Measurements from ENCODE around the gene CRTC3. TPM values are rescaled to one million over a fixed set of nuclear protein-coding genes. Genes with fewer than 3 reads are reported as not detected.

CRTC3 gene
- total RNA-seq, 4 donors from 2014 or later = 46.4 to 66.8 (median 59.8) TPM

- Histone ChIP-seq H3K27ac (replicated peaks in 1 of 4) (peak overlapping the region; percentile 78 to 85 (median 82)), H3K36me3 (no peaks in the 10 kb centered on the region), H3K27me3 (no peaks in the 10 kb centered on the region), H3K4me3 (peak overlapping the region in 1 of 4 donors; percentile 0), H3K9me3 (no peaks in the 10 kb centered on the region), H3K4me1 (peaks cover 85 to 90% (median 89%) of the 10 kb centered on the region in 4 donors)
- intact Hi-C loops (cut with DNase I) = no loop called here
- DNase-seq (ENCODE audit: extremely low spot score) = peak; percentile 92
- no peak for TF ChIP-seq CTCF (IDR thresholded peaks at IDR 0.05)
- peak; percentile 61 for TF ChIP-seq EP300 (IDR thresholded peaks at IDR 0.05)
- peak; percentile 67 to 79 for TF ChIP-seq POLR2AphosphoS5 (IDR thresholded peaks at IDR 0.05)
- no peak for TF ChIP-seq POLR2A (IDR thresholded peaks at IDR 0.05; ENCODE audit: low read depth)
- whole genome bisulfite sequencing = 6% methylated on average over 6 of the region's 7 CpGs
Observed at GRCh38 chr15:90560229-90560776, 30.6 kb downstream of the CRTC3 start.

GRCh38 chr15:90561344-90562244 is 31.9 kb downstream of the CRTC3 start:
- no peak for TF ChIP-seq POLR2A (IDR thresholded peaks at IDR 0.05; ENCODE audit: low read depth)
- TF ChIP-seq POLR2AphosphoS5 (IDR thresholded peaks at IDR 0.05) = peak in 1 of 2 donors; percentile 21
- no peak for TF ChIP-seq CTCF (IDR thresholded peaks at IDR 0.05)
- DNase-seq (ENCODE audit: extremely low spot score) = no peak

GRCh38 chr15:90562669-90563068 is 32.9 kb downstream of the CRTC3 start:
- no peak for TF ChIP-seq POLR2A (IDR thresholded peaks at IDR 0.05; ENCODE audit: low read depth)
- TF ChIP-seq EP300 (IDR thresholded peaks at IDR 0.05) = no peak
- no peak for TF ChIP-seq POLR2AphosphoS5 (IDR thresholded peaks at IDR 0.05)
- TF ChIP-seq CTCF (IDR thresholded peaks at IDR 0.05) = no peak
- Histone ChIP-seq H3K27ac (replicated peaks in 1 of 4) (peak overlapping the region; percentile 78 to 85 (median 82)), H3K27me3 (no peaks in the 10 kb centered on the region), H3K36me3 (no peaks in the 10 kb centered on the region), H3K4me1 (peaks cover 73 to 81% (median 80%) of the 10 kb centered on the region in 4 donors), H3K4me3 (no peak overlapping the region), H3K9me3 (no peaks in the 10 kb centered on the region)
- 93% methylated on average over 5 of the region's 5 CpGs for WGBS
- DNase-seq (ENCODE audit: extremely low spot score) = no peak
- intact Hi-C loops (cut with DNase I) = no loop called here

More at GRCh38 chr15:90561344-90562244, 31.9 kb downstream of the CRTC3 start:
- no peaks in the 10 kb centered on the region for H3K9me3 ChIP-seq
- H3K4me1 ChIP-seq = peaks cover 83 to 88% (median 86%) of the 10 kb centered on the region in 4 donors
- intact Hi-C loops (cut with DNase I) = no loop called here
- no peaks in the 10 kb centered on the region for H3K36me3 ChIP-seq
- WGBS = 48% methylated on average over 5 of the region's 5 CpGs
- H3K4me3 ChIP-seq = no peak overlapping the region
- H3K27ac ChIP-seq (replicated peaks in 1 of 4) = peak overlapping the region; percentile 78 to 85 (median 82)
- H3K27me3 ChIP-seq = no peaks in the 10 kb centered on the region

GRCh38 chr15:90563463-90563862 is 33.7 kb downstream of the CRTC3 start:
- TF ChIP-seq EP300 (IDR thresholded peaks at IDR 0.05) = no peak
- no peak for TF ChIP-seq POLR2A (IDR thresholded peaks at IDR 0.05; ENCODE audit: low read depth)
- no peak for TF ChIP-seq CTCF (IDR thresholded peaks at IDR 0.05)
- no peak for TF ChIP-seq POLR2AphosphoS5 (IDR thresholded peaks at IDR 0.05)
- intact Hi-C loops (cut with DNase I) = no loop called here
- peak overlapping the region; percentile 78 to 85 (median 82) for H3K27ac ChIP-seq (replicated peaks in 1 of 4)
- 85% methylated on average over 3 of the region's 3 CpGs for WGBS
- no peaks in the 10 kb centered on the region for H3K27me3 ChIP-seq
- H3K36me3 ChIP-seq = no peaks in the 10 kb centered on the region
- no peak overlapping the region for H3K4me3 ChIP-seq
- peaks cover 65 to 73% (median 72%) of the 10 kb centered on the region in 4 donors for H3K4me1 ChIP-seq
- H3K9me3 ChIP-seq = no peaks in the 10 kb centered on the region
- DNase-seq (ENCODE audit: extremely low spot score) = no peak

Data from esophagus muscularis mucosa (tissue), 4 donors.